ENCODE measurements around the gene ZMYND8.

GRCh38 chr20:47314647-47315338 is 41.7 kb downstream of the ZMYND8 start:
- TF ChIP-seq CTCF (conservative IDR thresholded peaks at IDR 0.05) (no peak), EZH2 (IDR thresholded peaks at IDR 0.05; ENCODE audit: low read depth) (no peak)
